Activated T-helper 2 cell treated with anti-CD3 and anti-CD28 coated beads, Interferon-gamma antibody, Interleukin-2, Interleukin-4, amounts not matched to agents 10 μg/mL and 5 μg/mL and 100 μg/mL, durations not matched to agents 14 hours and 24 hours and 36 hours (primary cell): ENCODE results near the gene AKAP13. TPM values are rescaled to one million over a fixed set of nuclear protein-coding genes. Genes with fewer than 3 reads are reported as not detected.
A peak's percentile ranks its signal among the peaks of the same experiment; 100 is the strongest.

ENCODE experiments used
- DNase-seq: peaks from one replicate; pipeline ENCODE4 v3.0.0; 2021; ENCODE audit warnings: low spot score
- H3K27ac Mint-ChIP-seq: one replicate; pipeline ENCODE4 v1.8.0; 2021; ENCODE audit warnings: mixed read lengths
- H3K27me3 Mint-ChIP-seq: one replicate; pipeline ENCODE4 v1.8.0; 2021; ENCODE audit warnings: low read depth, mixed read lengths
- H3K36me3 Mint-ChIP-seq: one replicate; pipeline ENCODE4 v1.8.0; 2021; ENCODE audit warnings: low read depth, mixed read lengths
- H3K4me1 Mint-ChIP-seq: one replicate; pipeline ENCODE4 v1.8.0; 2021; ENCODE audit warnings: low read depth, mixed read lengths
- H3K4me3 Mint-ChIP-seq: one replicate; pipeline ENCODE4 v1.8.0; 2021; ENCODE audit warnings: low read depth, mild to moderate bottlenecking, moderate library complexity, mixed read lengths
- H3K9me3 Mint-ChIP-seq: one replicate; pipeline ENCODE4 v1.8.0; 2021; ENCODE audit warnings: mixed read lengths
- intact Hi-C: fragments of 100-400 bp; cut with micrococcal nuclease; formaldehyde crosslinking; loops from one replicate; pipeline ENCODE4 v1.15.1; 2023
- total RNA-seq: library from RNA; stranded (reverse); gene quantifications from 2 replicates; pipeline ENCODE4 v1.2.3, GENCODE V29; 2022

The AKAP13 gene
- total RNA-seq, 1 donor from 2014 or later: 92.1 TPM

- Mint-ChIP-seq H3K27ac (peak overlapping the region; percentile 89), H3K9me3 (no peaks in the 10 kb centered on the region), H3K36me3 (peaks cover 72% of the 10 kb centered on the region), H3K4me1 (peaks cover 60% of the 10 kb centered on the region), H3K4me3 (peak overlapping the region; percentile 26), H3K27me3 (no peaks in the 10 kb centered on the region)
- intact Hi-C loops: loop anchor here (1.0 kb wide), 1 partner anchor 14 kb away; no protein-coding TSS in a partner anchor
- DNase-seq: no peak
These were observed 330.0 kb downstream of the AKAP13 start for GRCh38 chr15:85710340-85710842.

- Mint-ChIP-seq H3K9me3 (no peaks in the 10 kb centered on the region), H3K27ac (peak overlapping the region; percentile 67), H3K36me3 (peaks cover 81% of the 10 kb centered on the region), H3K4me3 (no peak overlapping the region), H3K4me1 (peaks cover 51% of the 10 kb centered on the region), H3K27me3 (no peaks in the 10 kb centered on the region)
- intact Hi-C loops: no loop called here
- DNase-seq: no peak
These were observed 331.3 kb downstream of the AKAP13 start for GRCh38 chr15:85711580-85712192.

- H3K4me3 Mint-ChIP-seq: no peak overlapping the region
- H3K4me1 Mint-ChIP-seq: peaks cover 37% of the 10 kb centered on the region
- intact Hi-C loops: no loop called here
- no peaks in the 10 kb centered on the region for H3K9me3 Mint-ChIP-seq
- DNase-seq: no peak
- H3K36me3 Mint-ChIP-seq: peaks cover 86% of the 10 kb centered on the region
- peak overlapping the region; percentile 43 for H3K27ac Mint-ChIP-seq
- H3K27me3 Mint-ChIP-seq: no peaks in the 10 kb centered on the region
These were observed 335.9 kb downstream of the AKAP13 start for GRCh38 chr15:85716261-85716660.

GRCh38 chr15:85717212-85717611 lies 336.8 kb downstream of the AKAP13 start:
- H3K4me3 Mint-ChIP-seq: no peak overlapping the region
- H3K27me3 Mint-ChIP-seq: no peaks in the 10 kb centered on the region
- H3K4me1 Mint-ChIP-seq: peaks cover 31% of the 10 kb centered on the region

GRCh38 chr15:85718271-85718971 lies 338.0 kb downstream of the AKAP13 start:
- H3K4me3 Mint-ChIP-seq: no peak overlapping the region
- intact Hi-C loops: no loop called here
- no peaks in the 10 kb centered on the region for H3K9me3 Mint-ChIP-seq
- DNase-seq: no peak
- H3K27ac Mint-ChIP-seq: peak overlapping the region; percentile 44
- H3K27me3 Mint-ChIP-seq: no peaks in the 10 kb centered on the region
- H3K36me3 Mint-ChIP-seq: peaks cover 87% of the 10 kb centered on the region
- peaks cover 34% of the 10 kb centered on the region for H3K4me1 Mint-ChIP-seq

More at GRCh38 chr15:85717212-85717611, 336.8 kb downstream of the AKAP13 start:
- Mint-ChIP-seq H3K27ac (peak overlapping the region; percentile 31), H3K9me3 (no peaks in the 10 kb centered on the region), H3K36me3 (peaks cover 86% of the 10 kb centered on the region)
- intact Hi-C loops: no loop called here
- no peak for DNase-seq

GRCh38 chr15:85718981-85719380 lies 338.6 kb downstream of the AKAP13 start:
- no peaks in the 10 kb centered on the region for H3K27me3 Mint-ChIP-seq
- H3K4me3 Mint-ChIP-seq: no peak overlapping the region
- no peak for DNase-seq
- no peaks in the 10 kb centered on the region for H3K9me3 Mint-ChIP-seq
- H3K27ac Mint-ChIP-seq: no peak overlapping the region
- H3K4me1 Mint-ChIP-seq: peaks cover 33% of the 10 kb centered on the region
- H3K36me3 Mint-ChIP-seq: peaks cover 85% of the 10 kb centered on the region
- intact Hi-C loops: no loop called here

GRCh38 chr15:85722374-85723152 lies 342.2 kb downstream of the AKAP13 start:
- Mint-ChIP-seq H3K27ac (peak overlapping the region; percentile 62), H3K9me3 (no peaks in the 10 kb centered on the region), H3K4me3 (no peak overlapping the region), H3K36me3 (peaks cover 85% of the 10 kb centered on the region), H3K4me1 (peaks cover 40% of the 10 kb centered on the region), H3K27me3 (no peaks in the 10 kb centered on the region)
- DNase-seq: no peak
- intact Hi-C loops: loop anchor here (5.0 kb wide), 1 partner anchor 180 kb away; no protein-coding TSS in a partner anchor

- peaks cover 39% of the 10 kb centered on the region for H3K4me1 Mint-ChIP-seq
- peak overlapping the region; percentile 58 for H3K4me3 Mint-ChIP-seq
- H3K27me3 Mint-ChIP-seq: no peaks in the 10 kb centered on the region
- DNase-seq: no peak
- H3K27ac Mint-ChIP-seq: peak overlapping the region; percentile 91
- H3K9me3 Mint-ChIP-seq: no peaks in the 10 kb centered on the region
- intact Hi-C loops: loop anchor here (1.0 to 5.0 kb wide), 4 partner anchors 14 to 237 kb away; no protein-coding TSS in a partner anchor
- peaks cover 84% of the 10 kb centered on the region for H3K36me3 Mint-ChIP-seq
These were observed 343.9 kb downstream of the AKAP13 start for GRCh38 chr15:85723960-85724945.

GRCh38 chr15:85725019-85725418 lies 344.6 kb downstream of the AKAP13 start:
- Mint-ChIP-seq H3K4me1 (peaks cover 45% of the 10 kb centered on the region), H3K27ac (peak overlapping the region; percentile 29), H3K9me3 (no peaks in the 10 kb centered on the region), H3K27me3 (no peaks in the 10 kb centered on the region), H3K4me3 (no peak overlapping the region), H3K36me3 (peaks cover 86% of the 10 kb centered on the region)
- no peak for DNase-seq
- intact Hi-C loops: loop anchor here (2.0 kb wide), 1 partner anchor 238 kb away; no protein-coding TSS in a partner anchor

- no peak for DNase-seq
- H3K36me3 Mint-ChIP-seq: peaks cover 90% of the 10 kb centered on the region
- peak overlapping the region; percentile 38 for H3K27ac Mint-ChIP-seq
- intact Hi-C loops: loop anchor here (2.0 kb wide), 1 partner anchor 239 kb away; no protein-coding TSS in a partner anchor
- no peaks in the 10 kb centered on the region for H3K27me3 Mint-ChIP-seq
- H3K9me3 Mint-ChIP-seq: no peaks in the 10 kb centered on the region
- H3K4me1 Mint-ChIP-seq: peaks cover 50% of the 10 kb centered on the region
- H3K4me3 Mint-ChIP-seq: no peak overlapping the region
These were observed 345.2 kb downstream of the AKAP13 start for GRCh38 chr15:85725564-85725963.

- no peak for DNase-seq
- Mint-ChIP-seq H3K27ac (no peak overlapping the region), H3K4me3 (no peak overlapping the region), H3K27me3 (no peaks in the 10 kb centered on the region), H3K9me3 (no peaks in the 10 kb centered on the region), H3K4me1 (peaks cover 44% of the 10 kb centered on the region), H3K36me3 (peaks cover 90% of the 10 kb centered on the region)
- intact Hi-C loops: no loop called here
These were observed 346.1 kb downstream of the AKAP13 start for GRCh38 chr15:85726454-85726853.
